ENCODE results near the gene TRIM14. TPM values are rescaled to one million over a fixed set of nuclear protein-coding genes. Genes with fewer than 3 reads are reported as not detected.

TRIM14 gene
- total and polyA plus RNA-seq, 10 of the 15 experiments (the other 5 are each of a cell fraction or from before 2014, with no cell fraction given), result 8.6 to 53.3 (median 35.7) TPM

- DNase-seq (ENCODE audit: low read depth, low spot score) (no peak), ATAC-seq (no peak), FAIRE-seq (no peak)
- TF ChIP-seq NR2C2 (IDR thresholded peaks at IDR 0.05; ENCODE audit: borderline replicate concordance, control insufficient read depth, insufficient read length, low read depth) (no peak), GATAD2B (conservative IDR thresholded peaks at IDR 0.05; ENCODE audit: low read depth) (no peak), POLR2A (IDR thresholded peaks at IDR 0.05; ENCODE audit: low read depth, low read length) (no peak), DPF2 (IDR thresholded peaks at IDR 0.05) (no peak)
- H3K4me3 ChIP-seq, result no peak overlapping the region
- H2AFZ ChIP-seq (ENCODE audit: control insufficient read depth, low read depth, low read length), result no peak overlapping the region
- WGBS (ENCODE audit: insufficient coverage, insufficient replicate concordance, low lambda C conversion rate, missing lambda C conversion rate), result 95% methylated on average over 12 of the region's 12 CpGs
- no peaks in the 10 kb centered on the region for H3K4me1 ChIP-seq (ENCODE audit: control insufficient read depth, insufficient read depth, low read length)
- intact Hi-C loops (cut with micrococcal nuclease; ENCODE audit: unreplicated experiment), result no loop called here
- no peaks in the 10 kb centered on the region for H3K27me3 ChIP-seq (replicated peaks in 1 of 2; ENCODE audit: control insufficient read depth in 2 of 2, insufficient read depth in 2 of 2, low read length in 1 of 2)
- in situ Hi-C loops (cut with MboI), result no loop called here
- H3K79me2 ChIP-seq (ENCODE audit: control insufficient read depth, insufficient read depth, low read length), result no peaks in the 10 kb centered on the region; the same call in 1 of the 2 replicates
- H4K20me1 ChIP-seq (ENCODE audit: control insufficient read depth, insufficient read depth), result no peaks in the 10 kb centered on the region
- H3K9ac ChIP-seq (ENCODE audit: control insufficient read depth, insufficient read depth, low read length), result no peak overlapping the region
- H3K27ac ChIP-seq (ENCODE audit: control insufficient read depth, insufficient read depth), result no peak overlapping the region
- ChIA-PET CTCF (no interaction called here), SMC1A (ENCODE audit: uncharacterized antibody, unreplicated experiment) (interaction anchor here (1.2 to 1.5 kb wide), 2 partner anchors 9 to 17 kb away, joined by 3 read pairs; no protein-coding TSS in a partner anchor), POLR2A (no interaction called here), RAD21 (ENCODE audit: unreplicated experiment) (interaction anchor here (1.0 kb wide), 1 partner anchor 12 kb away, joined by 4 read pairs; no protein-coding TSS in a partner anchor)
- BruUV-seq (replicated peaks), result no TSS peak
- peaks cover 24 to 40% of the 10 kb centered on the region in 2 experiments for H3K36me3 ChIP-seq (ENCODE audit: control insufficient read depth in 2 of 2, insufficient read depth in 2 of 2, low read length in 1 of 2)
- H3K4me2 ChIP-seq (ENCODE audit: control insufficient read depth, insufficient read depth), result no peak overlapping the region
- no peaks in the 10 kb centered on the region for H3K9me3 ChIP-seq (replicated peaks; ENCODE audit: control insufficient read depth, insufficient read depth, low read length)
Observed at GRCh38 chr9:98080780-98081179, 38.2 kb downstream of the TRIM14 start.

DNA sequence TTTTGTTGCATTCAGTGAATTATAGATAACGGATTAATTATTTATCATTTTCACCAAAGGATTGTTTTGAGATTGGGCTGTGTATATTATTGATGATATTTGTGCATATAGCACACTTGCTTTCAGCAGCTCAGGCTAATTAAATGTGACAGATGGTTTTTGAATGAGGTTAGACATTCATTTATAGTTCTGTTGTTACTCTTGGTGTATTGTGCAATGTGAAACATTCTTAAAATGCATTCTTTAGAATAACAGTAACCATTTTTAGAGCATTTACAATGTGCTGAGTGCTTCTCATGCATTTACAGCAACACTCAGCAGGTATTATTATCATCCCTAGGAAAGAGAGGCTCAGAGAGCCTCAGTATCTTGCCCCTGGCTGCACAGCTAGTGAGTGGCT, 38.7 kb downstream of the TRIM14 start:
- FAIRE-seq, result no peak
- H3K4me2 ChIP-seq (ENCODE audit: control insufficient read depth, insufficient read depth), result no peak overlapping the region
- WGBS (ENCODE audit: insufficient coverage, insufficient replicate concordance, low lambda C conversion rate, missing lambda C conversion rate), result 96% methylated on average over 1 of the region's 1 CpG
- no peaks in the 10 kb centered on the region for H3K27me3 ChIP-seq (replicated peaks in 1 of 2; ENCODE audit: control insufficient read depth in 2 of 2, insufficient read depth in 2 of 2, low read length in 1 of 2)
- no peaks in the 10 kb centered on the region for H4K20me1 ChIP-seq (ENCODE audit: control insufficient read depth, insufficient read depth)
- no peak overlapping the region for H3K9ac ChIP-seq (ENCODE audit: control insufficient read depth, insufficient read depth, low read length)
- intact Hi-C loops (cut with micrococcal nuclease; ENCODE audit: unreplicated experiment) (no loop called here), in situ Hi-C loops (cut with MboI) (no loop called here)
- H3K4me3 ChIP-seq, result no peak overlapping the region
- no peaks in the 10 kb centered on the region for H3K9me3 ChIP-seq (replicated peaks; ENCODE audit: control insufficient read depth, insufficient read depth, low read length)
- DNase-seq (ENCODE audit: low read depth, low spot score), result no peak
- peaks cover under 1% of the 10 kb centered on the region; the same call in 1 of the 2 replicates for H3K79me2 ChIP-seq (ENCODE audit: control insufficient read depth, insufficient read depth, low read length)
- SMC1A ChIA-PET (ENCODE audit: uncharacterized antibody, unreplicated experiment), result interaction anchor here (1.1 to 1.5 kb wide), 3 partner anchors 9 to 42 kb away, joined by 3 to 5 read pairs (median 3); no protein-coding TSS in a partner anchor
- no peaks in the 10 kb centered on the region for H3K4me1 ChIP-seq (ENCODE audit: control insufficient read depth, insufficient read depth, low read length)
- no peak overlapping the region for H3K27ac ChIP-seq (ENCODE audit: control insufficient read depth, insufficient read depth)
- no peak for ATAC-seq
- TF ChIP-seq YY1 (IDR thresholded peaks at IDR 0.05; ENCODE audit: low read depth, low read length) (no peak), BCL11A (IDR thresholded peaks at IDR 0.05; ENCODE audit: low read depth, low read length) (no peak), CBFB (IDR thresholded peaks at IDR 0.05; ENCODE audit: low read depth) (no peak)
- TF ChIP-seq, protein P1, sequence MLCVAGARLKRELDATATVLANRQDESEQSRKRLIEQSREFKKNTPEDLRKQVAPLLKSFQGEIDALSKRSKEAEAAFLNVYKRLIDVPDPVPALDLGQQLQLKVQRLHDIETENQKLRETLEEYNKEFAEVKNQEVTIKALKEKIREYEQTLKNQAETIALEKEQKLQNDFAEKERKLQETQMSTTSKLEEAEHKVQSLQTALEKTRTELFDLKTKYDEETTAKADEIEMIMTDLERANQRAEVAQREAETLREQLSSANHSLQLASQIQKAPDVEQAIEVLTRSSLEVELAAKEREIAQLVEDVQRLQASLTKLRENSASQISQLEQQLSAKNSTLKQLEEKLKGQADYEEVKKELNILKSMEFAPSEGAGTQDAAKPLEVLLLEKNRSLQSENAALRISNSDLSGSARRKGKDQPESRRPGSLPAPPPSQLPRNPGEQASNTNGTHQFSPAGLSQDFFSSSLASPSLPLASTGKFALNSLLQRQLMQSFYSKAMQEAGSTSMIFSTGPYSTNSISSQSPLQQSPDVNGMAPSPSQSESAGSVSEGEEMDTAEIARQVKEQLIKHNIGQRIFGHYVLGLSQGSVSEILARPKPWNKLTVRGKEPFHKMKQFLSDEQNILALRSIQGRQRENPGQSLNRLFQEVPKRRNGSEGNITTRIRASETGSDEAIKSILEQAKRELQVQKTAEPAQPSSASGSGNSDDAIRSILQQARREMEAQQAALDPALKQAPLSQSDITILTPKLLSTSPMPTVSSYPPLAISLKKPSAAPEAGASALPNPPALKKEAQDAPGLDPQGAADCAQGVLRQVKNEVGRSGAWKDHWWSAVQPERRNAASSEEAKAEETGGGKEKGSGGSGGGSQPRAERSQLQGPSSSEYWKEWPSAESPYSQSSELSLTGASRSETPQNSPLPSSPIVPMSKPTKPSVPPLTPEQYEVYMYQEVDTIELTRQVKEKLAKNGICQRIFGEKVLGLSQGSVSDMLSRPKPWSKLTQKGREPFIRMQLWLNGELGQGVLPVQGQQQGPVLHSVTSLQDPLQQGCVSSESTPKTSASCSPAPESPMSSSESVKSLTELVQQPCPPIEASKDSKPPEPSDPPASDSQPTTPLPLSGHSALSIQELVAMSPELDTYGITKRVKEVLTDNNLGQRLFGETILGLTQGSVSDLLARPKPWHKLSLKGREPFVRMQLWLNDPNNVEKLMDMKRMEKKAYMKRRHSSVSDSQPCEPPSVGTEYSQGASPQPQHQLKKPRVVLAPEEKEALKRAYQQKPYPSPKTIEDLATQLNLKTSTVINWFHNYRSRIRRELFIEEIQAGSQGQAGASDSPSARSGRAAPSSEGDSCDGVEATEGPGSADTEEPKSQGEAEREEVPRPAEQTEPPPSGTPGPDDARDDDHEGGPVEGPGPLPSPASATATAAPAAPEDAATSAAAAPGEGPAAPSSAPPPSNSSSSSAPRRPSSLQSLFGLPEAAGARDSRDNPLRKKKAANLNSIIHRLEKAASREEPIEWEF (IDR thresholded peaks at IDR 0.05; ENCODE audit: insufficient replicate concordance, low read depth, low read length), result no peak
- POLR2A ChIA-PET, result interaction anchor here (0.5 kb wide), 1 partner anchor 15 kb away, joined by 4 read pairs; no protein-coding TSS in a partner anchor
- CTCF ChIA-PET, result interaction anchor here (1.1 to 1.6 kb wide), 3 partner anchors 10 to 125 kb away, joined by 3 read pairs; no protein-coding TSS in a partner anchor
- BruUV-seq (replicated peaks), result no TSS peak
- H3K36me3 ChIP-seq (ENCODE audit: control insufficient read depth in 2 of 2, insufficient read depth in 2 of 2, low read length in 1 of 2), result peaks cover 24 to 40% of the 10 kb centered on the region in 2 experiments
- RAD21 ChIA-PET (ENCODE audit: unreplicated experiment), result interaction anchor here (1.0 kb wide), 1 partner anchor 11 kb away, joined by 4 read pairs; no protein-coding TSS in a partner anchor
- no peak overlapping the region for H2AFZ ChIP-seq (ENCODE audit: control insufficient read depth, low read depth, low read length)
